ENCODE data around the gene LMTK2. TPM values are rescaled to one million over a fixed set of nuclear protein-coding genes. Genes with fewer than 3 reads are reported as not detected.

LMTK2 gene
- total and polyA plus RNA-seq, 8 donors = 13.4 to 28.2 (median 16.6) TPM

- ATAC-seq = peak; percentile 34
Measured at GRCh38 chr7:98251231-98251600, 144.6 kb downstream of the LMTK2 start.

GRCh38 chr7:98251601-98252424 is 145.2 kb downstream of the LMTK2 start, which contains the start of gene TECPR1:
Gene TECPR1, minus strand, starts transcription at chr7:98252232. Its CDS starts 6,086 bp downstream, at chr7:98246146.
- DNase-seq = peak; percentile 86 to 97 (median 96)
- intact Hi-C loops (cut with DNase I) = no loop called here
- TF ChIP-seq, protein P1, sequence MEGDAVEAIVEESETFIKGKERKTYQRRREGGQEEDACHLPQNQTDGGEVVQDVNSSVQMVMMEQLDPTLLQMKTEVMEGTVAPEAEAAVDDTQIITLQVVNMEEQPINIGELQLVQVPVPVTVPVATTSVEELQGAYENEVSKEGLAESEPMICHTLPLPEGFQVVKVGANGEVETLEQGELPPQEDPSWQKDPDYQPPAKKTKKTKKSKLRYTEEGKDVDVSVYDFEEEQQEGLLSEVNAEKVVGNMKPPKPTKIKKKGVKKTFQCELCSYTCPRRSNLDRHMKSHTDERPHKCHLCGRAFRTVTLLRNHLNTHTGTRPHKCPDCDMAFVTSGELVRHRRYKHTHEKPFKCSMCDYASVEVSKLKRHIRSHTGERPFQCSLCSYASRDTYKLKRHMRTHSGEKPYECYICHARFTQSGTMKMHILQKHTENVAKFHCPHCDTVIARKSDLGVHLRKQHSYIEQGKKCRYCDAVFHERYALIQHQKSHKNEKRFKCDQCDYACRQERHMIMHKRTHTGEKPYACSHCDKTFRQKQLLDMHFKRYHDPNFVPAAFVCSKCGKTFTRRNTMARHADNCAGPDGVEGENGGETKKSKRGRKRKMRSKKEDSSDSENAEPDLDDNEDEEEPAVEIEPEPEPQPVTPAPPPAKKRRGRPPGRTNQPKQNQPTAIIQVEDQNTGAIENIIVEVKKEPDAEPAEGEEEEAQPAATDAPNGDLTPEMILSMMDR (IDR thresholded peaks at IDR 0.05) = no peak
- Histone ChIP-seq H3K9me3 (no peaks in the 10 kb centered on the region), H3K4me1 (peaks cover 13 to 85% of the 10 kb centered on the region in 2 donors), H3K27me3 (no peaks in the 10 kb centered on the region), H3K27ac (peak within 1 kb of the TSS; percentile 75 to 83), H3K4me3 (peak within 1 kb of the TSS; percentile 93 to 97), H3K36me3 (peaks cover 0 to 15% of the 10 kb centered on the region in 2 donors)
- peak; percentile 98 for ATAC-seq

More at GRCh38 chr7:98251231-98251600, 144.6 kb downstream of the LMTK2 start:
- no peaks in the 10 kb centered on the region for H3K27me3 ChIP-seq
- intact Hi-C loops (cut with DNase I) = no loop called here
- H3K36me3 ChIP-seq = peaks cover 0 to 9% of the 10 kb centered on the region in 2 donors
- no peak for DNase-seq
- H3K9me3 ChIP-seq = no peaks in the 10 kb centered on the region
- H3K4me1 ChIP-seq = peaks cover 13 to 90% of the 10 kb centered on the region in 2 donors
- peak overlapping the region; percentile 93 to 97 for H3K4me3 ChIP-seq
- TF ChIP-seq, protein P1 (IDR thresholded peaks at IDR 0.05) = no peak
- peak overlapping the region; percentile 75 to 83 for H3K27ac ChIP-seq

- H3K27me3 ChIP-seq = no peaks in the 10 kb centered on the region
- TF ChIP-seq, protein P1 (IDR thresholded peaks at IDR 0.05) = no peak
- peak overlapping the region; percentile 75 to 83 for H3K27ac ChIP-seq
- H3K4me3 ChIP-seq = peak overlapping the region; percentile 93 to 97
- peak; percentile 30 for ATAC-seq
- intact Hi-C loops (cut with DNase I) = no loop called here
- H3K4me1 ChIP-seq = peaks cover 13 to 78% of the 10 kb centered on the region in 2 donors
- peak in 1 of 4 donors; percentile 15 for DNase-seq
- H3K9me3 ChIP-seq = no peaks in the 10 kb centered on the region
- peaks cover 0 to 21% of the 10 kb centered on the region in 2 donors for H3K36me3 ChIP-seq
Measured at GRCh38 chr7:98252425-98253054, 145.9 kb downstream of the LMTK2 start.

GRCh38 chr7:98254516-98254915 is 147.9 kb downstream of the LMTK2 start:
- Histone ChIP-seq H3K4me3 (no peak overlapping the region), H3K9me3 (no peaks in the 10 kb centered on the region), H3K36me3 (peaks cover 0 to 27% of the 10 kb centered on the region in 2 donors), H3K27ac (peak overlapping the region in 1 of 2 donors; percentile 2), H3K27me3 (no peaks in the 10 kb centered on the region), H3K4me1 (peaks cover 13 to 58% of the 10 kb centered on the region in 2 donors)
- TF ChIP-seq, protein P1 (IDR thresholded peaks at IDR 0.05) = no peak
- no peak for DNase-seq
- no peak for ATAC-seq
- intact Hi-C loops (cut with DNase I) = no loop called here

All from left lung (tissue), 10 donors.